ENCODE results near the gene BRPF1.
"Not testable (repeated sequence)": the region's sequence is repeated elsewhere in the genome, so short reads cannot be mapped to it uniquely, and the experiment has no call there.

The BRPF1 gene

GRCh38 chr3:9768141-9768775, 36.7 kb downstream of the BRPF1 start:
- no peak for DNase-seq (ENCODE audit: low read depth)

GRCh38 chr3:9769012-9769411, 37.5 kb downstream of the BRPF1 start:
- DNase-seq (ENCODE audit: low read depth): no peak

GRCh38 chr3:9769426-9770275, 38.1 kb downstream of the BRPF1 start, which contains the start of gene CAMK1:
CAMK1 (minus strand) TSS chr3:9769947; CDS start chr3:9767749, 2,198 bp downstream.
- DNase-seq (ENCODE audit: low read depth): peak; percentile 26

GRCh38 chr3:9770276-9770812, 38.8 kb downstream of the BRPF1 start:
- DNase-seq (ENCODE audit: low read depth): no peak

GRCh38 chr3:9771007-9771406, 39.5 kb downstream of the BRPF1 start:
- DNase-seq (ENCODE audit: low read depth): not testable (repeated sequence)

GRCh38 chr3:9776896-9777693, 45.6 kb downstream of the BRPF1 start:
- no peak for DNase-seq (ENCODE audit: low read depth)

- no peak for DNase-seq (ENCODE audit: low read depth)
These were observed 46.1 kb downstream of the BRPF1 start for GRCh38 chr3:9777694-9778021.

- no peak for DNase-seq (ENCODE audit: low read depth)
These were observed 46.9 kb downstream of the BRPF1 start for GRCh38 chr3:9778143-9779074.

- no peak for DNase-seq (ENCODE audit: low read depth)
These were observed 47.6 kb downstream of the BRPF1 start for GRCh38 chr3:9779075-9779593.

GRCh38 chr3:9779721-9780457, 48.4 kb downstream of the BRPF1 start:
- DNase-seq (ENCODE audit: low read depth): no peak

GRCh38 chr3:9780458-9780812, 48.9 kb downstream of the BRPF1 start:
- no peak for DNase-seq (ENCODE audit: low read depth)

- DNase-seq (ENCODE audit: low read depth): no peak
These were observed 49.4 kb downstream of the BRPF1 start for GRCh38 chr3:9780910-9781309.

GRCh38 chr3:9781551-9781950, 50.0 kb downstream of the BRPF1 start:
- no peak for DNase-seq (ENCODE audit: low read depth)

GRCh38 chr3:9781978-9782603, 50.6 kb downstream of the BRPF1 start:
- no peak for DNase-seq (ENCODE audit: low read depth)

GRCh38 chr3:9782770-9783169, 51.2 kb downstream of the BRPF1 start:
- DNase-seq (ENCODE audit: low read depth): no peak

- no peak for DNase-seq (ENCODE audit: low read depth)
These were observed 52.4 kb downstream of the BRPF1 start for GRCh38 chr3:9783954-9784353.

- no peak for DNase-seq (ENCODE audit: low read depth)
These were observed 53.4 kb downstream of the BRPF1 start for GRCh38 chr3:9784965-9785364.

- no peak for DNase-seq (ENCODE audit: low read depth)
These were observed 54.1 kb downstream of the BRPF1 start for GRCh38 chr3:9785602-9786001.

GRCh38 chr3:9786209-9786739, 54.7 kb downstream of the BRPF1 start:
- no peak for DNase-seq (ENCODE audit: low read depth)
